Measurements from ENCODE around the gene EYS.
"Not testable (repeated sequence)": the region's sequence is repeated elsewhere in the genome, so short reads cannot be mapped to it uniquely, and the experiment has no call there.

Gene EYS

GRCh38 chr6:64527899-64528298, 1179.1 kb downstream of the EYS start:
- no peak for DNase-seq

GRCh38 chr6:64522859-64523258, 1184.2 kb downstream of the EYS start:
- no peak for DNase-seq

GRCh38 chr6:64520050-64520449, 1187.0 kb downstream of the EYS start:
- DNase-seq, result peak; percentile 14

GRCh38 chr6:64516393-64516792, 1190.6 kb downstream of the EYS start:
- no peak for DNase-seq

GRCh38 chr6:64507661-64508060, 1199.4 kb downstream of the EYS start:
- DNase-seq, result no peak

GRCh38 chr6:64505312-64505711, 1201.7 kb downstream of the EYS start:
- DNase-seq, result peak; percentile 16

- no peak for DNase-seq
Observed at GRCh38 chr6:64504503-64504902, 1202.5 kb downstream of the EYS start.

GRCh38 chr6:64502801-64503200, 1204.2 kb downstream of the EYS start:
- DNase-seq, result no peak

GRCh38 chr6:64497634-64498033, 1209.4 kb downstream of the EYS start:
- DNase-seq, result no peak

- DNase-seq, result no peak
Observed at GRCh38 chr6:64489763-64490162, 1217.3 kb downstream of the EYS start.

GRCh38 chr6:64486578-64487351, 1220.3 kb downstream of the EYS start:
- DNase-seq, result no peak

- no peak for DNase-seq
Observed at GRCh38 chr6:64483956-64484499, 1223.0 kb downstream of the EYS start.

GRCh38 chr6:64482631-64483030, 1224.4 kb downstream of the EYS start:
- no peak for DNase-seq

GRCh38 chr6:64479134-64479533, 1227.9 kb downstream of the EYS start:
- DNase-seq, result no peak

- DNase-seq, result no peak
Observed at GRCh38 chr6:64477391-64477790, 1229.6 kb downstream of the EYS start.

- no peak for DNase-seq
Observed at GRCh38 chr6:64476935-64477334, 1230.1 kb downstream of the EYS start.

- DNase-seq, result not testable (repeated sequence)
Observed at GRCh38 chr6:64469405-64469804, 1237.6 kb downstream of the EYS start.

- no peak for DNase-seq
Observed at GRCh38 chr6:64467656-64468055, 1239.4 kb downstream of the EYS start.

GRCh38 chr6:64459411-64459944, 1247.5 kb downstream of the EYS start:
- DNase-seq, result no peak

GRCh38 chr6:64448101-64448500, 1258.9 kb downstream of the EYS start:
- not testable (repeated sequence) for DNase-seq

GRCh38 chr6:64445038-64445437, 1262.0 kb downstream of the EYS start:
- no peak for DNase-seq

- DNase-seq, result no peak
Observed at GRCh38 chr6:64439274-64439673, 1267.8 kb downstream of the EYS start.

GRCh38 chr6:64437996-64438395, 1269.0 kb downstream of the EYS start:
- no peak for DNase-seq

- DNase-seq, result no peak
Observed at GRCh38 chr6:64429926-64430325, 1277.1 kb downstream of the EYS start.

- no peak for DNase-seq
Observed at GRCh38 chr6:64428186-64428585, 1278.8 kb downstream of the EYS start.

Data from activated CD4-positive, alpha-beta T cell treated with anti-CD3 and anti-CD28 coated beads, Interleukin-2, Interleukin-6, amounts not matched to agents 100 ng/mL and 50 ng/mL, durations not matched to agents 16 hours and 8 hours (primary cell).